Stimulated activated CD8-positive, alpha-beta memory T cell treated with anti-CD3 and anti-CD28 coated beads, Interleukin-12 subunit alpha, Interleukin-12 subunit beta, amount 100 ng/mL, for 1 hour (primary cell): ENCODE results near the gene MOK.
A peak's percentile ranks its signal among the peaks of the same experiment; 100 is the strongest.
"Not testable (repeated sequence)": the region's sequence is repeated elsewhere in the genome, so short reads cannot be mapped to it uniquely, and the experiment has no call there.

ENCODE experiments used
- DNase-seq: peaks from one replicate; pipeline ENCODE4 v3.0.0-alpha.2; 2020; ENCODE audit warnings: low read depth

MOK gene, protein sequence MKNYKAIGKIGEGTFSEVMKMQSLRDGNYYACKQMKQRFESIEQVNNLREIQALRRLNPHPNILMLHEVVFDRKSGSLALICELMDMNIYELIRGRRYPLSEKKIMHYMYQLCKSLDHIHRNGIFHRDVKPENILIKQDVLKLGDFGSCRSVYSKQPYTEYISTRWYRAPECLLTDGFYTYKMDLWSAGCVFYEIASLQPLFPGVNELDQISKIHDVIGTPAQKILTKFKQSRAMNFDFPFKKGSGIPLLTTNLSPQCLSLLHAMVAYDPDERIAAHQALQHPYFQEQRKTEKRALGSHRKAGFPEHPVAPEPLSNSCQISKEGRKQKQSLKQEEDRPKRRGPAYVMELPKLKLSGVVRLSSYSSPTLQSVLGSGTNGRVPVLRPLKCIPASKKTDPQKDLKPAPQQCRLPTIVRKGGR

DNA sequence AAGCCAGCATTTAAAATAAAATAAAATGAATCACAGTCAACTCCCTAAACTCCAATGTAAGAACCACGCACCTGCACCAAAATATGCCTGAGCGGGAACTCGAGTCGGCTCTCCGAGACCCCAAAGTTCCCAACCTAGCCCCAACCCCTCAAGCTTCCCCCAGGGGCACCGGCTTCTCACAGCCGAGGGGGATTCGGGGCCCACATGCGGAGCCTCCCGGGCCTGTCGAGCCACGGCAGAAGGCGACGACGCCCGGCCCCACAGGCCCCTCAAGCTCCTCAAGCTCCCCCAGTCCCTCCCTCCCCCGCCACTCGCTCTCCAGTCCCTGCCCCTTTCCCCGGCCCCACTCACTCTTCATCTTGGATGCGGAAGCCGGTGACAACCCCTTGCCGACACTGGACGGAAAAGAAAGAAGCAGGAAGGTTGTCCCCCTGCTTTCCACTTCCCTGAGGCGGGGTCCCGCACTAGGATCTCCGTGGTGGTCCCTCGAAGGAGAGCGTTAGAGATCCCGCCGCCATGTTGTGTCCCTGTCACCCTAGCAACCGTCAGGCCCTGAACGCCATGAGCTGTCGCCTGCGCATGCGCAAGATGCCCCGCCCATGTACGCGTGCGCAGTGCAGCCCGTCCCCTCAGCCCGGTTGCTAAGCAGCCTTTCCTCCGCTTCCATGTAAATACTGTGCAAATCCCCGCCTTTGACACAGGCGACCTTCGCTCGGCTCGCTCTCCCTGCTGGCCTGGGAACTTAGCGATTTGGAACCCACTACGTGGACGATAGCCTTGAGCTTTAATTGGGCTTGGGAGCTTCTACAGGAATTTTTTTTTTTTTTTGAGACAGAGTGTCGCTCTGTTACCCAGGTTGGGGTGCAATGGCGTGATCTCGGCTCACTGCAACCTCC lies at the start of gene MOK:
TSS of gene MOK (minus strand) at position 554 of the 896 bp plus-strand sequence. CDS start at position 358, 196 bp downstream.
- DNase-seq = peak; percentile 95

DNA sequence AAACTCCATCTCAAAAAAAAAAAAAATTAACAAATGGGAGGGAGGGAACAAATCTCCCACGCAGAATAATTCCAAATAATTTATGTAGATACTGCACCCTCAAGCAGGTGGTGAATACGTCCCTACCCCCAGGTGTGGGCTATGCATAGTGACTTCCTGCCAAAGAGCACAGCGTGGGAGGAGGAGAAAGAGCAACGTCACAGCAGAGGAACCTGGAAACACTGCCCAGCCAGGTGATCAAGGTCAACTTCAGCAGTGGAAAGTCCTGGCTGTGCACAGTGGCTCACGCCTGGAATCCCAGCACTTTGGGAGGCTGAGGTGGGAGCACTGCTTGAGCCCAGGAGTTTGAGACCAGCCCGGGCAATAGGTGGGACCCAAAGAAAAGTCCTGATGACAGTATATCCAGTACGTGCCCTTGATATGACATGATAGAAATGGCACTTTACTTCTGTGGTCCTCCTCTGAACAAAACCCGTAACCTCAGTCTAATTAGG lies 48.2 kb upstream of the MOK start:
- no peak for DNase-seq

DNA sequence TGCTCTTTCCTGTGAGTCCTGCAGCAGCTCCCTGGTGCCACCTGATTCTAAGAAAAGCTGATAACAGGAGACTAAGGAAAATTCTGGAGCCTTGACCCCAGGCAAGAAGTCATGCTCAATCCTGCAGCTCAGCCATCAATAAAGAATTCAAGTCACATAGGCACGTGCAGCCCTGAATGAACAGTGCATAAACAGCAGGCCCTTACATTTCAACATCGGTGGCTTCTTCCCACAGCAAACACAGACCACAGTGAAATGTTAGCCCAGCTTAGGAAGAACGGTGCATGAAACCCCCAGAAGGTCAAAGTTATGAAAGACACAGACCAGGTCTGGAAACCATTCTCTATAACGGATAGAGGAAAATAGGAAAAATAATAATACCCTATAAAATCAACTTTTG lies 47.2 kb upstream of the MOK start:
- no peak for DNase-seq

DNA sequence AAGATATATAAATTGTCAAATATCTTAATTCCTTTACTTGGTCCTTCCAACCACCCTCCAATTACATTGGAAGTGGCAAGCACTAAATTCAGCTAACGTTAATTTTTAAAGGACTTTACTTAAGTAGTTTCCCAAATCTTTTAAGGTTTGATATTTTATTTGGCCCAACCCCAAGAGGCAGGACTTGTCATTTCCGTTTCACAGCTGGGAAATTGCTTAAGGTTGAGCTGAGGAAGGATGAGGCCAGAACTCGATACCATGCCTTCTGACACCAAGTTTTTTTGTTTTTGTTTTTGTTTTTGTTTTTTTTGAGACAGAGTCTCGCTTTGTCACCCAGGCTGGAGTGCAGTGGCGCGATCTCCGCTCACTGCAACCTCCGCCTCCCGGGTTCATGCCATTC lies 46.6 kb upstream of the MOK start:
- DNase-seq = not testable (repeated sequence)

DNA sequence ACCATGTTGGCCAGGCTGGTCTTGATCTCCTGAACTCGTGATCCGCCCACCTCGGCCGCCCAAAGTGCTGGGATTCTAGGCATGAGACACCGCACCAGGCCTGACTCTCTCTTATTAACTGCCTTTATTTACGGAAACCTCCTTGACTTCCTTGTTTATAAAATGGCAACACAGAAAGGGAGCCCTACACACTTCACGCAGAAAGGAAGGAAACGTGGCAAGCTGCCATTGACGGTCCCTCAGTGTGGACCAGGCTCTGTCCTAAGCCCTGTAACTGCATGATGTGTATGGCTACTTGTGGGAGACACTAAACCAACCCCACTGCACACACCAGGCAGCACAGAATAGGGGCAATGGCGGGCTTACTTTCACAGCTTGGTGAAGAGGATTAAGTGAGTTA lies 46.1 kb upstream of the MOK start:
- no peak for DNase-seq

DNA sequence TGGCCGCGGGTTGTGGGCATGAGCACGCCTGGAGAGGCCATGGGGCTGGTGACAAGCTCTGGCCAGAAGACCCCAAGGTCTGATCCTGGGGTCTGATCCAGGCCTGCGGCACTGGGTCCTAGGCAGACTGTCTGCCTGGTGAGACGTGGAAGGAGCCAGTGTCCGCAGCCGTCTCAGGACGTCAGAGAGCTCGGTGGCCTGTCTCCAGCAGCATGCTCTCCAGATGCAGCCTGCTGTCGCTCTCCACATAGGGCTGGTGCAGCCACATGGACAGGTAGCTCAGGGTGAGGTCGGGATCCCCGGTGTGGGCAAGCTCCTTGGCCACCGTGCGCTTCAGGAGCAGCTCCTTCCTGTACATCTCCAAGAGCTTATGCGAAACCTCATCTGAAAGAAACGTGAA lies 43.4 kb upstream of the MOK start:
- DNase-seq = no peak

DNA sequence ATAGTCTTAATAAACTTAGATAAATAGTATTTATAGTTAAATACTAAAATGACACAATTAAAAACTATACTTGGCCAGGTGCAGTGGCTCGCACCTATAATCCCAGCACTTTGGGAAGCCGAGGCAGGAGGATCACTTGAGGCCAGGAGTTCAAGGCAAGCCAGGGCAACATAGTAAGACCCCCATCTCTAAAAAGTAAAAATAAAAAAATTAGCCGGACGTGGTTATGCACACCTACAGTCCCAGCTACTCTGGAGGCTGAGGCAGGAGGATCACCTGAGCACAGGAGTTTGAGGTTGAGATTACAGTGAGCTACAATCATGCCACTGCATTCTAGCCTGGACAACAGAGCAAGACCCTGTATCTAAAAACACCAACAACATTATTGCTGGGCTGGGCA lies 41.7 kb upstream of the MOK start:
- no peak for DNase-seq

DNA sequence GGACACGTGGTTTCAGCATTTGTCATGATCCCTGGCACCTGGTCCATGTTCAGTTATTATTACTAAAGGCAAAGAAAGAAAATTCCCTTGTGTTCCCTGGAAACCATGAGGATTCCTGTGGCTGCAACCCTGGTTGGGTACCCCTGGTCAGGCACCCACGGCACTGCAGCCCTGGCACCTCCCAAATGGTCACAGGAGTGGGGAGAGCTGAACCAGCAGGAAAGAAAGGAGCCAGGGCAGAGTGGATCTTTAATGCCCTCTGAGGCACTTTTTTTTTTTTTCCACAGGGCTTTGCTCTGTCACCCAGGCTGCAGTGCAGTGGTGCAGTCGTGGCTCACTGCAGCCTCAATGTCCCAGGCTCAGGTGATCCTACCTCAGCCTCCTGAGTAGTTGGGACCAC lies 40.3 kb upstream of the MOK start:
- DNase-seq = no peak

DNA sequence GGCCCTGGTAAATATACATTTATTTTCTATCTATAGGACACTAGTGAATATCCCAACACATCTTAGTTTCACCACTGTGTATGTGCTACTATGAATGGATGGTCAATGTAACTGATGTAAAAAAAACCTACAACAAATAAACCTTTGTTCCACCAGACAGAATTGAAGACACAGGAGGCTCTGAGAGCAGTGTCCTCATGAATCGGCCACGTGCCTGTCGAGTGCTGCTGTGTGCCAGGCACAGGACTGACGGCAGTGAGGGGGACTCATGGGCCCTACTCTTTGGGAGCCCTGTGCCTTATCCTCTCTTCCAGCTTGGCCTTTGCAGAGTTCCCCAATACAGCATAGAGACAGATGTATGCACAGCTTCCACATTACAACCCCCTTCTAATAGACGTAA lies 39.5 kb upstream of the MOK start:
- DNase-seq = no peak

DNA sequence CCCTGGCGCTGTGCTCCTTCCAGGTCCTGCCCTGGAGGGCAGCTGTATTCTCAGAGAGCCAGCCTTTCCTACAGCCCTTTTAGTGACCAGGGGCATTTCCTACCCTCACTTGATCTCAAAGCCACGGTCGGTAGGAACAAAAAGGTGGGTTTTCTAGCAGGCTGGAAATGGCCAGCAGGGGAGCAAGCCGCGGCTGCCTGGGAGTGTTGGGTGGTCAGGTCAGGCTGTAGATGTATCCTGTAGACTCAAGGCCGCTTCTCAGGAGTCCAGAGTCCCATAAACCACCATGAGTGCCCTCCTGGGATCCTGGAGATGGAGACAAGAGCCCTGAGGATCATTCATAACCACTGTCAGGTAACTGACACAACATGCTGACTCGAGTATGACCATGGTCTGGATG lies 39.1 kb upstream of the MOK start:
- DNase-seq = no peak

DNA sequence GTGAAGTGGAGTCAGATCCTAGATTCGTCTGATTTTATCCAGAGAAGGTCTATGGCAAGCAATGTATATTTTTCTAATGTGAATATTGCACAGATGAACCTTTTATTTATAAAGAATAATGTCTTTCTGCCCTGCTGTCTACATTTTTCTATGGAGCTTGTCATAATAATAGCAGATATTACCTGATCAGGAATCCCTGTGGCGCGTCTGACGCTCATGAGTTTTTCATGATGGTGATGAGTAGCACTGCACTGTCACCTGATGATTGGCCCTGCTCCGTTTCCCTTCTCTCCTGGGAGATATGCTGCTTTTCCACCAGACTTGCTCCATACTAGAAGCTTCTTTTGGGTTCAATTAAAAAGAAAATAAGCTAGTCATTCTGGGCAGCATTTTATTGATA lies 37.3 kb upstream of the MOK start:
- no peak for DNase-seq

DNA sequence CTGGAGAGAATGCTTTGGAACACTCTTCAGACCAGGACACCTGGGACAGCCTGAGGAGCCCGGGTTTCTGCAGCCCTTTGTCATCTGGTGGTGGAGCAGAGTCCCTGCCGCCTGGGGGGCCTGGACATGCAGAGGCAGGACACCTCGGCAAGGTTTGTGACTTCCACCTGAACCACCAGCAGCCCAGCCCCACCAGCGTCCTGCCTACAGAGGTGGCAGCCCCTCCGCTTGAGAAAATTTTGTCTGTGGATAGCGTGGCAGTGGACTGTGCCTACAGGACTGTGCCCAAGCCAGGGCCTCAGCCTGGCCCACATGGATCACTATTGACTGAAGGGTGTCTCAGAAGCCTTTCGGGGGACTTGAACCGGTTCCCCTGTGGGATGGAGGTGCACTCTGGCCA lies 36.6 kb upstream of the MOK start:
- no peak for DNase-seq

DNA sequence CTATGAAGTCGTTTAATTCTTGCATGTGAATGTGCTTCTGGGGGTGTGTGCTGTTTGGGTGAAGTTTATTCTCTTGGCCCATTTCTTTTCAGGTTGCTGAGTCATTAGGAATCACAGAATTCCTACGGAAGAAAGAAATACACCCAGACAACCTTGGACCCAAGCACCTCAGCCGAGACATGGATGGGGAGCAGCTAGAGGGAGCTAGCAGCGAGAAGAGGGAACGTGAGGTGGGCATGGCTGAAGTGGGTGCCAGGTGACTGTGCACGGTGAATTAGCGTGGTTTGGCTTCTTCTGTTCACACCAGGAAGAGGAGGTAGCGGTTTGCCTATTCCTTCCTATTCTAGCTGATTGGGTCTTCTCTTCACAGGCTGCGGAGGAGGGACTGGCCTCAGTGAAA lies 33.8 kb upstream of the MOK start:
- no peak for DNase-seq

DNA sequence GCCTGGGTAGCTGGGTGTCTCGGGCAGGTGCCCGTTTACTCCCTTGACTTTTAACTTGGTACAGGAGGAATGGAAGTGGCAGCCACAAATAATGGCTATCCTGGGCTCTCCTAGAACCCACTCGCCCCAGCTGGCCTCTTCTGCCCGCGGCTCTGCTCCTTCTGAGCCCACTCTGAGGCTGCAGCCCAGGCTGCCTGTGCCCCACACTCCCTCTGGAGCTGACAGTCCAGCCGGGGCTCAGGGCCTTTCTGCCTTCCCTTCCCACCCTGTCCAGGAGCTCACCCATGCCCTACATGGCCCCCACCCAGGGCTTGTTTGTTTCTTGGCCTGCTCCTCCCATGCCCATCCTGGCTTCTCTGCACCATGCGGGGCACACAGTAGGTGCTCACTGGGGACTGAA lies 30.2 kb upstream of the MOK start:
- DNase-seq = no peak

DNA sequence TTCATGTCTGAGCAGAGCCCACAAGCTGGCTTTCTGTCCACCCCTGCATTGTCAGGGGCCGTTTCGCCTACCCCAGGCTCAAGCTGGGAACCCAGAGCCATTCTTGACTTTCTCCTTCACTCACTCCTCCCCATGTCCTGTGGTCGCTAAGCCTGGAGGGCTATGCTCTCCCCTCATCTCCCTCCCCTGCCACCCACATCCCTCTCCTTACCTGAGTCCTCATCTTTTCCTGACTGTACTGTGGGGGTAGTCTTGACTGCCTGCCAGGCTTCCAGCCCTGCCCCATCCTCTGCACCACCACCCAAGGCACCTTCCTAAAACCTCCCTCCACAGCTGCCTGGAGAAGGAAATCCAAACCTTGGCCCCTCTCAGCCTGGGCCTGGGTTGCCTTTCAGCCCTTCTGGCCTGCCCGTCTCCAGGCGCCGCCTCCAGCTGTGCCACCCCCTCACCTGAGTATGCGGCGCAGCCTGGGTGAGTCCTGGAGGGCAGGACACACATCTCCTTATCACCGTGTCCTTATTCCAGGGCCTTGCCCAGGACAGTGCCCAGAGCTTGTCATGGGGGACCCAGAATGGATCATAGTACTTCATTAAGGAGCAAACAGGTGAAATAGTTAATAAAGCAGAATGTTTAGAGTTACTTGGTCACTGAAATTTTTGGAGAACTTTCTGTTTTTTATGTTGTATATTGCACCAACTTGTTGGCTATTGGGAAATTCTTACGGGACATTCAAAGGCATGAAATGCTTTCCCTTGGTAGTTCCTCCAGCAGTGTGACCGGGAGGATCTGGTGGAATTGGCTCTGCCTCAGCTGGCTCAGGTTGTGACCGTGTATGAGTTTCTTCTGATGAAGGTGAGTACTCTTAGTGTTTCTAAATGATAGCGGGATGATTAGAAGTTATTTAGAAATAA lies 29.1 kb upstream of the MOK start:
- DNase-seq = no peak

DNA sequence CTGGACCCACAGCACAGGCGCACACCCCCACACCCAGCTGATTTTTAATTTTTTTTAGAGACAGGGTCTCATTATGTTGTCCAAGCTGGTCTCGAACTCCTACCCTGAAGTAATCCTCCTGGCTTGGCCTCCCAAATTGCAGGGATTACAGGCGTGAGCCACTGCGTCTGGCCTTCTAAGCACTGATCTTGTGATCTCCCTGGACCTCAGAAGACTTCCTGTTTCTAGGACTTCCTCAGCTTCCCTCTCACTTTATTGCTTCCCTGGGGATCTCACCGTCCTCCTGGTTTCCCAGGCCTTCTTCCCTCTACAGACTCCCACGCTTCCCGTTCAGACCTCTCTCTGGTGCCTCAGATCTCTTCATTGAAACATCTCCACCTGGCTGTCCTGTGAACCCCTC lies 28.4 kb upstream of the MOK start:
- no peak for DNase-seq

DNA sequence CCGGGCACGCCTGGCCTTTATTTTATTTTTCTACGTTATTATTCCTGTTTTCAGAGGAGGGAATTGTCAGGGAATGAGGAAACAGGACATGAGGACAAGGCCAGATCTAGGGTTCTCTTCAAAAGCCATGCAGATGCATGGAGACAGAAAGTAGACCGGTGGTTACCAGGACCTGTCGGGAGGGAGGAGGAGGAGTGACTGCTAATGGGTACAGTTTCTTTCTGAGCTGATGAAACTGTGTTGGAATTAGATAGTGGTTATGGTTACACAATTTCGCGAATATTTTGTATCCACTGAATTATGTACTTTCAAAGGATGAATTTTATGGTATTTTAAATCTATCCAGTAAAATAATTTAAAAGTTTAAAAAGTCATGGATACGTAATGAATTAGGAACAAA lies 25.8 kb upstream of the MOK start:
- no peak for DNase-seq

DNA sequence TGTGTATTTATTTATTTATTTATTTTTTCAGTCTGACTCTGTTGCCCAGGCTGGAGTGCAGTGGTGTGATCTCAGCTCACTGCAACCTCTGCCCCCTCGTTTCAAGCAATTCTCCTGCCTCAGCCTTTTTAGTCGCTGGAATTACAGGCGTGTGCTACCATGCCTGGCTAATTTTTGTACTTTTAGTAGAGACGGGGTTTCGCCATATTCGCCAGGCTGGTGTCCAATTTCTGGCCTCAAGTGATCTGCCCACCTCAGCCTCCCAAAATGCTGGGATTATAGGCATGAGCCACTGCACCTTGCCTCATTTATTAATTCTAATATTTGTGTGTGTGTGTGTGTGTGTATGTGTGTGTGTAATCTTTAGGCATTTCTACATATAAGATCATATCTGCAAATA lies 24.4 kb upstream of the MOK start:
- not testable (repeated sequence) for DNase-seq

DNA sequence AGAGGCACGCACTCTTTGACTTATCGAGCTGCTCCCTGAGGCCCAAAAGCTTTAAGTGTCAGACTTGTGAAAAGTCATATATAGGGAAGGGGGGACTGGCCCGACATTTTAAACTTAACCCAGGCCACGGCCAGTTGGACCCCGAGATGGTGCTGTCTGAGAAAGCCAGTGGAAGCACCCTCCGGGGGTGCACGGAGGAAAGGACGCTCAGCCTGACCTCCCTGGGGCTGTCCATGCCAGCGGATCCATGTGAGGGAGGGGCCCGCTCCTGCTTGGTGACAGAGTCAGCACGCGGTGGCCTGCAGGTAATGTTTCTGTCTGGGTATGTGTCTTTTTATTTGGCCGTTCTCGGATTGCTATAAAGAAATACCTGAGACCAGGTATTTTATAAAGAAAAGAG lies 21.6 kb upstream of the MOK start:
- no peak for DNase-seq

DNA sequence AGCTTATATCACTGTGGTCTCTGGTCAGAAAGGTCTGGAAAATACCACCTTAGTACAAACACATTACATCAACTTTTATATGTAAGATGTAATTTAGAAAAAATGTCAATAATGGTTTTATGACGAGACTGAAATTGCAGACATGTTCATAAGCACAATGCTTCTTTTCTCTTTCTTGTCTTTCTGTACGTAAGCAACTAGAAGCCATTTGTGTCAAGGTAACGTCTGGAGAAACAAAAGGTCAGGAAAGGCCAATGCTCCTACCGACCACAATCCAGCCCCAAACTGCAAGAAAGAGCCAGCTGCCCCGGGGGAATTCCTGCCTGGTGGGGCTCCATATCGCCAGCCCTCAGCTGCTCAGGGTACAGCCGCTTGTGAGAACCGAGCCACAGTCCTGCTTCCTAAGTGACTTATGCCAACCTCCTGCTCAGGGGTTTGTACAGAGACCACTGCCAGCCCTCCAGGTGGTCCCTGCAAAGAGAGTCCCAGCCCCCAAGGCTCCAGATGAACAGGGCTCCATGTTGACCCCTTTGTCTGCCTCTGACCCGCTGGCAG lies 20.9 kb upstream of the MOK start:
- no peak for DNase-seq

DNA sequence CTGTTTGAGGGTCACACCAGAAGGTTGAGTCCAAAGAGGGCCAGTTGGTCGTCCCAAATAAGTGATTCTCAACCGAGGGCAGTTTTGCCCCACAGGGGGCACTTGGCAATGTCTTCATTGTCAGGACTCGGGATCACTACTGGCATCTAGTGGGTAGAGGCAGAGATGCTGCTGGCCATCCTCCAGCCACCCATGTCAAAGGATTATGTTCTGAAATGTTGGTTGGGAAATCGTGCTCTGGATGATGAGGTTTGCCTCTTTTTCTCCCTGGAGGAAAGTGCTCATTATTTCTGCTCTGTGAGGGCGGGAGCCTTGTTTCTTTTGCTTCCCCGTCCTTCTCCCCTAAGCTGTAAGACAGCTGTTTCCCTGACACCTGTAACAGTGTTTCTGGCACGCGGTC lies 18.1 kb upstream of the MOK start:
- no peak for DNase-seq
